ENCODE results near the gene ENO2.

ENO2 gene

GRCh38 chr12:6912164-6912935 lies 2.0 kb upstream of the ENO2 start:
- DNase-seq (ENCODE audit: low read depth): no peak

GRCh38 chr12:6914947-6915788 lies 788 bp downstream of the ENO2 start:
- peak; percentile 47 for DNase-seq (ENCODE audit: low read depth)

DNA sequence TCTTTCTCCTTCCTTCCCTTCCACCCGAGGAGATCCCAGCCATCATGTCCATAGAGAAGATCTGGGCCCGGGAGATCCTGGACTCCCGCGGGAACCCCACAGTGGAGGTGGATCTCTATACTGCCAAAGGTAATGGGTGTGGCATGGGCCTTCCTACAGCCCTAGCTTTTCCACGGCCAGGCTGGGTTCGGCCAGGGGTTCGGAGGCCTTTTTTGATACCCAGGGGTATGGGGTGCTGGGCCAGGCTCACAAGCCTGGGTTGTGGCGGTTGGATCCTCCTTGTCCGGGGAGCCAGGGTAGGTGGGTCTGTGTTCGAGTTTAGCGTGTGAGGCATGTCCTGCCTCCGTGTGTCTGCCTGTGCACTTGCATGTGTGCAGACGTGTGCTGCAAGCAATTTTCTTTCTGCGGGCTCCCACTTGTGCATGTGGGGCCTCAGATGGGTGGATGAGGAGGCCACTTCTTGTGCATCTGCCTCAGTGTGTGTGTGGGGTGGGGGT lies 1.5 kb downstream of the ENO2 start:
- no peak for DNase-seq (ENCODE audit: low read depth)

DNA sequence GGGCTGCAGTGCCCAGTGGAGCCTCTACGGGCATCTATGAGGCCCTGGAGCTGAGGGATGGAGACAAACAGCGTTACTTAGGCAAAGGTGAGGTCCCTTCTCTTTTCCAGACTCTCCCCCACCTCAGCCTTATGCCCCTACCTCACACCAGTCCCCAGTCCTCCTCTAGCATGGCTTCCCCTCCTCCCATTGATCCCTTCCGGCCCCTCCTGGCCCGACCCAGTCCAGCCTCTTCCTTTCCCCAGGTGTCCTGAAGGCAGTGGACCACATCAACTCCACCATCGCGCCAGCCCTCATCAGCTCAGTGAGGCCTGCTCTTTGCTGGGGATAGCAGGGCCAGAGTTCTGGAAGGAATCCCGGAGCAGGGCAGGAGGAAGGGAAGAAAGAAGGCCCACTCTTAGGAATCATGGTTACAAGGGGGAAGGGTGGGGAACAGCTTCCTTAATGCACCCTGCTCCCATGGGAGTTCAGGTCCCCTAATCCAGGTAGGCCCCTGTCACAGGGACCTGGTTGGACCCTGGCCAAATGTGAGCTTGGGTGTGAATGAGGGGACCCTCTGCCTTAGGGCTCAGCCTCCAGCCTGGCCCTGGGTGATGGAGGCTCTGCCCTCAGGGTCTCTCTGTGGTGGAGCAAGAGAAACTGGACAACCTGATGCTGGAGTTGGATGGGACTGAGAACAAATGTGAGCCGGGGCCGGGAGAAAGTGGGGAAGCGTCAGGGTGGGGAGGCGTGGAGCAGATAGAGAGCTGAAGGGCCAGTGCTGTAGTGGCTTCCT lies 2.2 kb downstream of the ENO2 start:
- DNase-seq (ENCODE audit: low read depth): no peak

DNA sequence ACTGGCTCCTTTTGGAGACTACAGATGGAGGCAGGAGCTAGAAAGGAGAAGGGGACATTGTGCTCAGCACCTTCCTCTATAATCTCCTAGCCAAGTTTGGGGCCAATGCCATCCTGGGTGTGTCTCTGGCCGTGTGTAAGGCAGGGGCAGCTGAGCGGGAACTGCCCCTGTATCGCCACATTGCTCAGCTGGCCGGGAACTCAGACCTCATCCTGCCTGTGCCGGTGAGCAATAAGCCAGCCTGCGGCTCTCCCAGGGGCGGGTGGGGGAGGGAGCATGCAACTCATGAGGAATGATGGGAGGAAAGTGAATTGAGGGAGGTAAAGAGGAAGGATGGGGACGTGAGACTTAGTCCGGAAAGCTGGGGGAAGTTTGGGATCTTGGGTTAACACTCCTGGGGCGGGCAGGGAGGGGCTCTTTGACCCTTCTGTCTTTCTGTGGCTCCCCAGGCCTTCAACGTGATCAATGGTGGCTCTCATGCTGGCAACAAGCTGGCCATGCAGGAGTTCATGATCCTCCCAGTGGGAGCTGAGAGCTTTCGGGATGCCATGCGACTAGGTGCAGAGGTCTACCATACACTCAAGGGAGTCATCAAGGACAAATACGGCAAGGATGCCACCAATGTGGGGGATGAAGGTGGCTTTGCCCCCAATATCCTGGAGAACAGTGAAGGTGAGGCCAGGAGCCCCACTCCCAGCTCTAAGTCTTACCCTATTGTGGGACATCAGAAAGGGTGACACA lies 3.3 kb downstream of the ENO2 start:
- peak; percentile 85 for DNase-seq (ENCODE audit: low read depth)

DNA sequence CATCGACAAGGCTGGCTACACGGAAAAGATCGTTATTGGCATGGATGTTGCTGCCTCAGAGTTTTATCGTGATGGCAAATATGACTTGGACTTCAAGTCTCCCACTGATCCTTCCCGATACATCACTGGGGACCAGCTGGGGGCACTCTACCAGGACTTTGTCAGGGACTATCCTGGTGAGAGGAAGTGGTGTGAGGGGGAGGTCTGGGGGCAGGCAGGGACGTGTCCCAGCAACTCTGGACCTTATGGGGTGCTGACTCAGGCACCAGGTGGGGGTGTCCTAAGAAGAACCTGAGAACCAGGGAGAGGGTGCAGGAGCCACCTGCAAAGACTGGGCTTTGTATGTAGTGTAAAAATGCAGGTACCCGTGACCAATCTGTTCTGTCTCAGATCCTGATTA lies 5.2 kb downstream of the ENO2 start:
- no peak for DNase-seq (ENCODE audit: low read depth)

DNA sequence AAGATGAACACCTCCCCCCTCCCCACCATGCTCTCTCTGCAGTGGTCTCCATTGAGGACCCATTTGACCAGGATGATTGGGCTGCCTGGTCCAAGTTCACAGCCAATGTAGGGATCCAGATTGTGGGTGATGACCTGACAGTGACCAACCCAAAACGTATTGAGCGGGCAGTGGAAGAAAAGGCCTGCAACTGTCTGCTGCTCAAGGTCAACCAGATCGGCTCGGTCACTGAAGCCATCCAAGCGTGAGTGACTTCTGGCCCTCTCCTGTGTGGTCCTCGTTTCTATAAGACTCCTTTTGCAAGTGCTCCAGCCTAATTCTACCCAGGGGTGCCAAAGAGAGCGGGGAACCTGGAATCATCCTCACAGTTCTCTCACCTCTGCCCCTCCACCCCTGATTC lies 7.2 kb downstream of the ENO2 start:
- no peak for DNase-seq (ENCODE audit: low read depth)

- DNase-seq (ENCODE audit: low read depth): no peak
These were observed 7.9 kb downstream of the ENO2 start for GRCh38 chr12:6921996-6922946.

DNA sequence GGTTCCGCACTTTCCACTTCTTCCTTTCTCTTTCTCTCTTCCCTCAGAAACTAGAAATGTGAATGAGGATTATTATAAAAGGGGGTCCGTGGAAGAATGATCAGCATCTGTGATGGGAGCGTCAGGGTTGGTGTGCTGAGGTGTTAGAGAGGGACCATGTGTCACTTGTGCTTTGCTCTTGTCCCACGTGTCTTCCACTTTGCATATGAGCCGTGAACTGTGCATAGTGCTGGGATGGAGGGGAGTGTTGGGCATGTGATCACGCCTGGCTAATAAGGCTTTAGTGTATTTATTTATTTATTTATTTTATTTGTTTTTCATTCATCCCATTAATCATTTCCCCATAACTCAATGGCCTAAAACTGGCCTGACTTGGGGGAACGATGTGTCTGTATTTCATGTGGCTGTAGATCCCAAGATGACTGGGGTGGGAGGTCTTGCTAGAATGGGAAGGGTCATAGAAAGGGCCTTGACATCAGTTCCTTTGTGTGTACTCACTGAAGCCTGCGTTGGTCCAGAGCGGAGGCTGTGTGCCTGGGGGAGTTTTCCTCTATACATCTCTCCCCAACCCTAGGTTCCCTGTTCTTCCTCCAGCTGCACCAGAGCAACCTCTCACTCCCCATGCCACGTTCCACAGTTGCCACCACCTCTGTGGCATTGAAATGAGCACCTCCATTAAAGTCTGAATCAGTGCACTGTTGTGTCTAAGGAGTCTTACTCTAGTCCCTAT lies 8.8 kb downstream of the ENO2 start:
- no peak for DNase-seq (ENCODE audit: low read depth)

GRCh38 chr12:6923851-6924250 lies 9.5 kb downstream of the ENO2 start:
- no peak for DNase-seq (ENCODE audit: low read depth)

- no peak for DNase-seq (ENCODE audit: low read depth)
These were observed 10.8 kb downstream of the ENO2 start for GRCh38 chr12:6925239-6925539.

- peak; percentile 88 for DNase-seq (ENCODE audit: low read depth)
These were observed 11.3 kb downstream of the ENO2 start for GRCh38 chr12:6925540-6926279.

- DNase-seq (ENCODE audit: low read depth): peak; percentile 80
These were observed 13.1 kb downstream of the ENO2 start, which contains the start of gene ATN1 for GRCh38 chr12:6927379-6928021. TSS of gene ATN1 (plus strand) at chr12:6927959. CDS start at chr12:6934002, 6,043 bp downstream.

DNA sequence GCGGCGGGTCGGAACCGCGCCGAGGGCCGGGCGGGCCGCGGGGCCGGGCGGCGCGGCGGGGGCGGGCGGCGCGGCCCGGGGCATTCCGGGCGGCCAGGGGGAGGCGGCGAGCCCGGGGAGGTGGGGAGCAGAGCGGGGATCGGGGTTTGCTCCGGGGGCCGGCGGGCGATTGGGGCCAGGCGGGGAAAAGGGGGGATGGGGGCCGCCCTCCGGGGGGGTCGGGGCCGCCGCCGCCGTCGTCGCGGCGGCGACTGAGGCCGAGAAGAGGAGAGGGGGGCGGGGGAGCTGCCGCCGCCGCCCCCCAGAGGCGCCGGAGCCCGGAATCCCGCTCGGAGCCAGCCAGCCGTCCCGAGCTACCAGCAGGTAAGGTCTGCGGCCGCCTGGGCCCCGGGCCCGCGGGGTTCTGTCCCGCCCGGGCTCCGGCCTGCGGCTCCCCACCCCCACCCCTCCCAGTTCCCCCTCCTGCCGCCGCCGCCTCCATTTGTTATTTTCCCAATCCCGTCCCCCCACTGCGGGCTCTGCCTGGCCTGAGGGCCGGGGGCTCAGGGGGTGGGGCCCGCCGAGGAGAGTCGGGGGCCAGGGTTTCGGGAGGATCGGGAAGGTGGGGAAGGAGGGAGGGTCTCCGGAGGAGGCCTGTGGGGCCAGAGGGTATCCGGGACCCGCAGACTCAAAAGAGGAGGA lies 13.8 kb downstream of the ENO2 start:
- DNase-seq (ENCODE audit: low read depth): peak; percentile 33

- peak; percentile 42 for DNase-seq (ENCODE audit: low read depth)
These were observed 14.5 kb downstream of the ENO2 start for GRCh38 chr12:6928703-6929407.

DNA sequence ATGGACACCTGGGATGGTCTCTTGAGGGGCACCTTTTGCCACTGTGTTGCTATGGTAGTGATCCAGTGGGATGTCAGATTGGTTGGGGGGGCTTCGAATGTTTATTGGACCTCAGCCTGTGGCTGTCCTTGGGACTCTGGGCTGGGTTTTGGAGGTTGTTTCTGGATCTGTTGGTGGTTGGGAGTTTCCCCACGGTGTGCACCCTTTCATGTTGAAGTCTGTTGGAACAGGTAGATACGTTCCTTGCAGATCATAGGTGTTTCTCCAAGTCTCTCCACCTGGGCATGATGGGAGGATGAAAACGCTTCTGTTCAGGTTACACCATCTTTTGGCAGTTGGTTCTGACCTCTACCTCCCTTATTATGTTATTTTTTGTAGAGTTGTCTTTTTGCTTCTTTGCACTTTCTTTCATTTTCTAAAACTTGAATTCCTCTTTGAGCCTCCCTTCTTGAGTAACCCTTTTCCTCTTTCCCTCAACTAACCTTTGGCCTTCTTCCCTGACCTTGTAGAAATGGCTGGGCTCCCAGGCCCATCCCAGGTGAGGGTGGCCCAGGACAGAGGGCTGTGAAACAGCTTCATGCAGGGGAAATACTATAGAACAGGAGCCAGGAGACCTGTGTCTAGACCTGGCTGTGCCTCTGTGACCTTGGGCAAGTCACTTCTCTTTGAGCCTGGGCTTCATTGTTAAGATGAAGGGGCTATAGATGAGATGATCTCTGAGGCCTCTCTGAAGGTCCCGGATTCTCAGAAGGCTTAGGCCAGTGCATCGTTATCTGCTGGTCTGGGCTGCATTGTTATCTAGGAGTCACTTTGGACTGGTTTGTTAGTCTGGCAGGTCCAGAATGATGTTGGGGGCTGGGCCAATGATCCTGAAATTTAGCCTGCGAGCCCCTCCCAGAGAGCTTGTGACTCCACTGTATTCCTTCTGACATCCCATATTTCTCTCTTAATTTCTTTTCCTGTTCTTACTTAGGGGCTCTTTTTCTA lies 15.4 kb downstream of the ENO2 start:
- no peak for DNase-seq (ENCODE audit: low read depth)
